ENCODE results near the gene RAI1.
A peak's percentile ranks its signal among the peaks of the same experiment; 100 is the strongest.

Gene RAI1

DNA sequence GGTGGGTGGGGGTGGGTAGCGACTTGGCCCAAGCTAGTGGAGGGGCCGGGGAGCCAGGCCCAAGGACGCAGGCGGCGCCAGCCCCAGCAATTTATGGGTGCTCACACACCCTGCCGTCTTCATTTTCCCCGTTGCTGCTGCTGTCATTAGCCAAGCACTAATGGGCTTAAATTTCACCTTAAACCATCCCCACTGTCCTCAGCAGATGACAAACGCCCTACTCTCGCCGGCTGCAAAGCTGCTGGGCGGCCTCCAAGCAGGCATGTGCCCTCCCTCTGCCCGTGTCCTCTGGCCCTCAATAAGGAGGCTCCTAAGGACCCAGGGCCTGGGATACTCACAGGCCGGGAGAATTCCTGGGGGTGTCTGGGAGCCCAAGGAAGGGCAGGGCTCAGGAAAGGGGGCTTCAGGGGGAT, 89.4 kb downstream of the RAI1 start:
- DNase-seq (ENCODE audit: low read depth): no peak
- TF ChIP-seq, protein P1, sequence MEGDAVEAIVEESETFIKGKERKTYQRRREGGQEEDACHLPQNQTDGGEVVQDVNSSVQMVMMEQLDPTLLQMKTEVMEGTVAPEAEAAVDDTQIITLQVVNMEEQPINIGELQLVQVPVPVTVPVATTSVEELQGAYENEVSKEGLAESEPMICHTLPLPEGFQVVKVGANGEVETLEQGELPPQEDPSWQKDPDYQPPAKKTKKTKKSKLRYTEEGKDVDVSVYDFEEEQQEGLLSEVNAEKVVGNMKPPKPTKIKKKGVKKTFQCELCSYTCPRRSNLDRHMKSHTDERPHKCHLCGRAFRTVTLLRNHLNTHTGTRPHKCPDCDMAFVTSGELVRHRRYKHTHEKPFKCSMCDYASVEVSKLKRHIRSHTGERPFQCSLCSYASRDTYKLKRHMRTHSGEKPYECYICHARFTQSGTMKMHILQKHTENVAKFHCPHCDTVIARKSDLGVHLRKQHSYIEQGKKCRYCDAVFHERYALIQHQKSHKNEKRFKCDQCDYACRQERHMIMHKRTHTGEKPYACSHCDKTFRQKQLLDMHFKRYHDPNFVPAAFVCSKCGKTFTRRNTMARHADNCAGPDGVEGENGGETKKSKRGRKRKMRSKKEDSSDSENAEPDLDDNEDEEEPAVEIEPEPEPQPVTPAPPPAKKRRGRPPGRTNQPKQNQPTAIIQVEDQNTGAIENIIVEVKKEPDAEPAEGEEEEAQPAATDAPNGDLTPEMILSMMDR (IDR thresholded peaks at IDR 0.05; ENCODE audit: low read length, missing control alignments): no peak
- no peak overlapping the region for H3K4me3 ChIP-seq (replicated peaks; ENCODE audit: low read depth, low read length)

DNA sequence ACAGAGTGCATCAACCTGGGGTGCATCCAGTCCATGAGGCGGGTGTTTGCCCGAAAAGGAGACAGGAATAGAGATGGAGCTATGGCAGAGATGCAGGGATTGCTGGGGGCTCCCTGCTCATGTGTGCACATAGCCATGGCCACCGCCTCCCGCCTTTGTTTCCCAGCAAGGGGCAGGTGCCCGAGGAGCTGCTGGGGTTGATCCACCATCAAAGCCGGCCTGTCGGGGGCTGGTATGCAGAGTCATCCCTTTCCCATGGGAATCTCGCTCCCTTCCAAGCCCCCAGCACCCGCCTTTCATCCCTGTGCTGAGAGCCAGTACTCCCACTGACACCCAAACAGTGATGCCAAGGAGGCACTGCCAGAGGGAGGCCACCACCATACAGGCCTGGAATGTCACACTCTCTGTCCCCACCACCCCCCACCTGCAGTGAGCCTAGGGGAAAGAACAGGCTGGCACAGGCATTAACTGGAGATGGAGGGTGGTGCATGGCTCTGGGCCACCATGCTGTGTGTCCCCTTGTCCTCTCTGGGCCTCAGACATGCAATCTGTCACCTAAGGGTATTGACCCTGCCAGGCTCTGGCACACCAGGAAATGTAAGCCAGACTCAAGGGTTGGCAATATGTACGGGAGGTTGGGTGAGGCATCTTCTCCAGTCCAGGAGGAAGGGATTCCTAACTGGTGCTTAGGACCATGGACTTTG, 90.4 kb downstream of the RAI1 start:
- TF ChIP-seq, protein P1 (IDR thresholded peaks at IDR 0.05; ENCODE audit: low read length, missing control alignments): no peak
- DNase-seq (ENCODE audit: low read depth): no peak
- no peak overlapping the region for H3K4me3 ChIP-seq (replicated peaks; ENCODE audit: low read depth, low read length)

DNA sequence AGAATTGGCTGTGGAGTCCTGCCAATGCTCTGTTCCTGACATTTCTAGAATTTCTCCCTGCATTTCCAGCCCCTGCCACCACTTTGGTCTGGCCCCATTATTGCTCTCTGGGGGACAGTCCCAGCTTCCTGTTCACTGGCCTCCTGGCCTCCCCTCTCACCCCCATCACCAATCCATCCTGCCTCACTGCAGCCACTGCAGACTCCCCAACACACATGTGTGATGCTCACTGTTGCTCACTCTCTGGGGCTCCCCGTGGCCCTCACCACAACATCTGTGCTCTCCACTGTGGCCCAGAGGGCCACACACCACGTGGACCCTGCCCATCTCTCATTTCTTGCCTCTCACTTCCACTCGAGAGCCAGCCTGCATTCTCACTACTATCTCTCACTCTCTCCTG, 91.0 kb downstream of the RAI1 start:
- TF ChIP-seq, protein P1 (IDR thresholded peaks at IDR 0.05; ENCODE audit: low read length, missing control alignments): no peak
- DNase-seq (ENCODE audit: low read depth): no peak
- no peak overlapping the region for H3K4me3 ChIP-seq (replicated peaks; ENCODE audit: low read depth, low read length)

DNA sequence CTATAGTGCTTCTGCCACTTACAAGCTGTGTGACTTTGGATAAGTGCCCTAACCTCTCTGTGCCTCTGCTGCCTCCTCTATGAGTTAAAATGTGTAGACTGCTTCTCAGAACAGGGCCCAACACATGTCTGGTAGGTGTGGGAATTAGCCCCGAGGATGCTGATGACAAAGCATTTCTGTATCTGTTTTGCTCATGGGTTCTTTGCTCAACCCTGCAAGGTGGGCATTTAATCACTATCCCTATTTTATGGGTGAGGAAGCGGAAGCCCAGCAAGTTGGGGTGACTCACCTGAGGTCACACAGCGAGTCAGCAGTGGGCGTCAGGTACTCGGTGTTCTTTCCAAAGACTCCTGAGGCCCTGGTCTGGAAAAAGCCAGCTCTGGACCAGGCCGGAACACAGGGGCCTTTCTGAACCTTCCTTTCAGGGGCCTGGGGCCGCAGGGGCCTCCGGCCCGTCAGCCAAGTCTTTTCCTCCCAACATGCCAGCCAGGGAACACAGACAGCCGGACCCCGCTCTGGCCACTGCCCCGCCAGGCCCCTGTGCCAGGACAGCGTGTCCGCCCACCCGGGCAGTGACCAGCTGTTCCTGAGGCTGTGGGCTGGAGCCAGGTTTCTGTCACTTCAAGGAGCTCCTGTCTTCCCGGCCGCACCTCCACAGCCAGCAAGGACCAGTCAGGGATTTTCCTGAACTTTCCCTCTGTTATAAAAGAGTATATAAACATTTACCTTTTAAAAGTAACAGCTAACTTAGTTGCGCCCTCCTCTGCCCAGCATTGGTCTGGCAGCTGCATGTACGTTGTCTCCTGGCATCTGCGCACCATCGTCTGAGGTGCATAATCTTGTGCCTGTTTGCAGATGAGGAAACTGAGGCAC, 93.0 kb downstream of the RAI1 start:
- DNase-seq (ENCODE audit: low read depth): peak; percentile 51
- H3K4me3 ChIP-seq (replicated peaks; ENCODE audit: low read depth, low read length): no peak overlapping the region
- TF ChIP-seq, protein P1 (IDR thresholded peaks at IDR 0.05; ENCODE audit: low read length, missing control alignments): peak; percentile 45

DNA sequence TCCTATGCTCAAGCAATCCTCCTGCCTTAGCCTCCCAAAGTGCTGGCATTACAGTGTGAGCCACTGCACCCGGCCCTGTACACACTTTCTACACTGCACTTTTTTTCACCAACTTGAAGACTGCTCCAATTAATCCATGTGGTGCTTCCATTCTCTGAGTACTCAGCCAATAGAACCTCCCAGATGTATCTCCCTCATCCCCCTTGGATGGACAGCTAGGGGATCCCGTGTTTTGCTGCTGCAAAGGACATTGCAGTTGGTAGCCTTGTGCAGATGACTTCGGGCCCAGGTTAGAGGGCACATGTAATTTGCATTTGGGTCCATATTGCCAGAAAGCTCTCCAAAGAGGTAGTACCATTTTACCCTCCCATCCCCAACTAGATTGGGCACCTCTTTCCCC, 95.6 kb downstream of the RAI1 start:
- no peak for DNase-seq (ENCODE audit: low read depth)
- TF ChIP-seq, protein P1 (IDR thresholded peaks at IDR 0.05; ENCODE audit: low read length, missing control alignments): no peak
- no peak overlapping the region for H3K4me3 ChIP-seq (replicated peaks; ENCODE audit: low read depth, low read length)

DNA sequence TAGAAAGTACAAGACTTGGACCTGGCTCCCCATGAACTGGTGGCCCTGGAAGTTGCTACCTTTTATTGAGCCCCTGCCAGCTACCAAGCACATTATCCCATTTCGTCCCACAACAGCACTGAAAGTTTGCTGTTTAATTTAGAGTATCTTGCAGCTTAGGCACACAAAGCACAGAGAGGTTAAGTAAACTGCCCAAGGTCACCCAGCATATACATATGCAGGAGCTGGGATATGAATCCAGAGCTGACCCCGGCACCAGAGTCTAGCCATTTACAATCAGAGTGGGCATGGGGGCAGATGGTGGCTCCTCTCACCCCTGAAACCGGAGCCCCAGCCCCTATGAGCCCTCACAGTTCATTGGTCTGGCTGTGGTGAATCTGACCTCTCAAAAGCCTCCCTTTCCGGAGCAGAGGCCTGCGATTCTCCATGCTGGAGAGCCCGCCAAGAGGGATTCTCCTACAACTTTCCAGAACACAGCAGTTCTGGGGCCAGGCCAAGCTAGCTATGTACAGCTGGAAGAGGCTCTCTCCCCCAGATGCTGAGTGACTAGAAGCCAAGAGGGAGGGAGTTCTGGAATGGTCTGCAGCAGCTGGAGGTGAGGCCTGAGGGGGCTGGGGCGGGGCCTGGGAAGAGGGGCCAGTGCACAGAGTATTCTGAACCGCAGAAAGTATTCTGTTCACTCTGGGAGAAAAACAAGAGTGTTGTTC, 97.2 kb downstream of the RAI1 start:
- TF ChIP-seq, protein P1 (IDR thresholded peaks at IDR 0.05; ENCODE audit: low read length, missing control alignments): no peak
- DNase-seq (ENCODE audit: low read depth): peak; percentile 94
- no peak overlapping the region for H3K4me3 ChIP-seq (replicated peaks; ENCODE audit: low read depth, low read length)
